Stimulated activated CD8-positive, alpha-beta memory T cell treated with anti-CD3 and anti-CD28 coated beads, Interleukin-12 subunit alpha, Interleukin-12 subunit beta, amount 100 ng/mL, for 1 hour (primary cell): ENCODE data around the gene JPH2.

Experiments used
- DNase-seq: peaks from one replicate; pipeline ENCODE4 v3.0.0-alpha.2; 2020; ENCODE audit warnings: low read depth

JPH2 gene

GRCh38 chr20:44099832-44100231 is 87.2 kb downstream of the JPH2 start:
- DNase-seq = no peak

- DNase-seq = no peak
Measured at GRCh38 chr20:44098657-44099056, 88.3 kb downstream of the JPH2 start.

GRCh38 chr20:44098256-44098630 is 88.7 kb downstream of the JPH2 start:
- no peak for DNase-seq

GRCh38 chr20:44097521-44098255 is 89.3 kb downstream of the JPH2 start:
- DNase-seq = no peak

GRCh38 chr20:44095831-44096230 is 91.2 kb downstream of the JPH2 start:
- no peak for DNase-seq

GRCh38 chr20:44093249-44093582 is 93.8 kb downstream of the JPH2 start:
- no peak for DNase-seq

- peak; percentile 26 for DNase-seq
Measured at GRCh38 chr20:44092551-44093248, 94.3 kb downstream of the JPH2 start.

- DNase-seq = no peak
Measured at GRCh38 chr20:44091026-44091425, 96.0 kb downstream of the JPH2 start.

- DNase-seq = no peak
Measured at GRCh38 chr20:44089987-44090674, 96.9 kb downstream of the JPH2 start.

GRCh38 chr20:44087857-44088120 is 99.2 kb downstream of the JPH2 start:
- no peak for DNase-seq

GRCh38 chr20:44087051-44087856 is 99.7 kb downstream of the JPH2 start:
- DNase-seq = no peak

GRCh38 chr20:44085616-44086434 is 101.2 kb downstream of the JPH2 start:
- no peak for DNase-seq

- no peak for DNase-seq
Measured at GRCh38 chr20:44084891-44085290, 102.1 kb downstream of the JPH2 start.

- no peak for DNase-seq
Measured at GRCh38 chr20:44084439-44084838, 102.5 kb downstream of the JPH2 start.

- no peak for DNase-seq
Measured at GRCh38 chr20:44083220-44083933, 103.6 kb downstream of the JPH2 start.

- no peak for DNase-seq
Measured at GRCh38 chr20:44081888-44082287, 105.1 kb downstream of the JPH2 start.

GRCh38 chr20:44081476-44081875 is 105.5 kb downstream of the JPH2 start:
- DNase-seq = no peak

GRCh38 chr20:44080646-44081267 is 106.2 kb downstream of the JPH2 start:
- peak; percentile 64 for DNase-seq

GRCh38 chr20:44080064-44080463 is 106.9 kb downstream of the JPH2 start:
- no peak for DNase-seq

GRCh38 chr20:44079291-44079690 is 107.7 kb downstream of the JPH2 start:
- no peak for DNase-seq

GRCh38 chr20:44075950-44076232 is 111.1 kb downstream of the JPH2 start:
- no peak for DNase-seq
